ACC112 (cell line): ENCODE results near the gene RLN3.
"Not testable (repeated sequence)": the region's sequence is repeated elsewhere in the genome, so short reads cannot be mapped to it uniquely, and the experiment has no call there.

Source experiments
- H2AFZ ChIP-seq: fragments of 200-600 bp; sonication (generic); one replicate; pipeline ENCODE4 v1.6.0; 2017; ENCODE audit warnings: antibody characterized with exemption, low read length; ENCODE audit not compliant: unreplicated experiment
- H3K27ac ChIP-seq: fragments of 200-600 bp; sonication (generic); 2 replicates; pipeline ENCODE4 v1.5.1; 2014; ENCODE audit warnings: low read depth, mild to moderate bottlenecking, antibody characterized with exemption, low read length, moderate library complexity
- H3K27me3 ChIP-seq: fragments of 200-600 bp; sonication (generic); 2 replicates; pipeline ENCODE4 v1.6.1; 2014; ENCODE audit warnings: mild to moderate bottlenecking, antibody characterized with exemption, low read length, moderate library complexity, mixed read lengths; ENCODE audit not compliant: insufficient read depth
- H3K36me3 ChIP-seq: fragments of 200-600 bp; sonication (generic); 2 replicates; pipeline ENCODE4 v1.6.1; 2016; ENCODE audit warnings: mild to moderate bottlenecking, antibody characterized with exemption, low read length, moderate library complexity, mixed read lengths; ENCODE audit not compliant: insufficient read depth
- H3K4me1 ChIP-seq: fragments of 200-600 bp; sonication (generic); one replicate; pipeline ENCODE4 v1.6.1; 2016; ENCODE audit warnings: low read length, mixed read lengths; ENCODE audit not compliant: insufficient read depth, unreplicated experiment, control insufficient read depth
- H3K4me3 ChIP-seq: fragments of 200-600 bp; sonication (generic); 2 replicates; pipeline ENCODE4 v1.5.1; 2014; ENCODE audit warnings: mild to moderate bottlenecking, low read depth, low read length
- H3K79me2 ChIP-seq: fragments of 200-600 bp; sonication (generic); one replicate; pipeline ENCODE4 v1.6.0; 2016; ENCODE audit warnings: low read length; ENCODE audit not compliant: control insufficient read depth, unreplicated experiment, insufficient read depth

Gene RLN3

DNA sequence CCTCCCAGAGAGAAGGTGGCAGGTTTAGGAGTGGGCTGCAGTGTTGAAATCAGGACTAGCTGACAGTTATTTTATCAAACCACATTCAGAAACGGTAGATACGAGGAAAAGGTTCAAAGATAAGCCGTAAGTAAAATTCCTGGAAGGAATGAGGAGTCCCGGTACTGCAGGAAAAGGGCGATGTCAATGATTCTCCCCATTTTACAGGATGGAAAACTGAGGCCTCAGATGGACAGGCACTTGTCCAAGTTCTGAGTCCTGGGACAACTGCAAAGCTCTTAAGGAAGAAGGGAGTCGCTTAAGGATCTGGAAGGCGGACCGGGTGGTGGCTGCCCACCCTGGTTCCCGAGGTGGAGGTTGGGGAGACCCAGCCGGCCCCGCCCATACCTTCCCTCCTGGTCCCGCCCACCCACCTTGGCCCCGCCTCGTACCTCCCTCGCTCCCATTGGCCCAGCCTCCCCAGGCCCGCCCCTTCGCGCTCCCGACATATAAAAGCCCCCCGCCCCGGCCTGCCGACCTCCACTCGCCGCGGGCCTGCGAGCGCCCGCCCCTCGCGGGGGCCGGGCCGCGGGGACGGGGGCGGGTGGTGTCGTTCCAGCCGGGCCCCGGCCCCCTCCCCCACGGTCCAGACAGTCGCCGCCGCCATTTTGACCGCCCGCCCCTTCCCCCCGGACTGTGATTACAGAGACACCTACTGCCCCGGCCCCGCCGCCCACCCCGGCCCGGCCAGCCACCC lies 22.4 kb upstream of the RLN3 start:
- H3K27me3 ChIP-seq = no peaks in the 10 kb centered on the region
- peaks cover 9% of the 10 kb centered on the region for H3K79me2 ChIP-seq
- peaks cover 7% of the 10 kb centered on the region for H3K4me1 ChIP-seq
- H3K4me3 ChIP-seq = peak overlapping the region; percentile 91
- no peak overlapping the region for H2AFZ ChIP-seq
- H3K36me3 ChIP-seq = no peaks in the 10 kb centered on the region
- H3K27ac ChIP-seq = peak overlapping the region; percentile 94

DNA sequence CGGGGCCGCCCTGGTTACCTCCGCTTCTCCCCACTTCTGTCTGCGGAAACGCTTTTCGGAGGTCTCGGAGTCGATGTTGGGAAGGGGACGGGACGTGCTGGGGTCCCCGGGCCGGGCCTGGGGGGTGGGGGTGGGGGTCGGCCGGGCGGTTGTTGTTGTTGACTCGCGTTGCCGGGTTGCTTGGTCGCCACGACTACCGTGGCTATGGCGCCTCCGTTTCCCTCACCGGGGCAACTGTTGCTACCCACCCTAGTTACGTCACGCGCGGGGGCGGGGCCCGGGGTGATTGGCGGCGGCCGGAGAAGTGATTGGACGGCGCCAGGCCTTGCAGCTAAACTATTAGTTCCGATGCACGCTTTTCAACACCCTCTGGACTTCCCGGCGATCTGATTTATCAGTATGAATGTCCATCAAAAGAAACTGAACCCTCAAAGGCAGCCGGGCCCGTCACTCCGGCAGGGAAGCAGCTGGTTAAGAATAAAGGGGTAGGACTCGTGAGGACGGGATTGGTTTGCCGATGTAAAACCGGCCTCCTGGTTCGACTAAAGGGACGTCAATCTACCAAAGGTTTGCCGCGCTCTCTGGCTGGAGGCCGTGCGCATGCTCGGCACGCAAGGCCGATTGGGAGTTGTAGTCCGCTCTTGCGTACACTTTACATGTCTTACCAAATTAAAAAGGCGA lies 21.7 kb upstream of the RLN3 start, which contains the start of gene RFX1:
Gene RFX1, minus strand, starts transcription at position 236 of the 681 bp plus-strand sequence. CDS start 12,477 bp downstream, outside the sequence.
- Histone ChIP-seq H3K36me3 (no peaks in the 10 kb centered on the region), H3K4me1 (peaks cover 7% of the 10 kb centered on the region), H3K27me3 (no peaks in the 10 kb centered on the region), H3K27ac (peak within 1 kb of the TSS; percentile 94), H2AFZ (peak within 1 kb of the TSS; percentile 81), H3K79me2 (peaks cover 9% of the 10 kb centered on the region), H3K4me3 (peak within 1 kb of the TSS; percentile 91)

DNA sequence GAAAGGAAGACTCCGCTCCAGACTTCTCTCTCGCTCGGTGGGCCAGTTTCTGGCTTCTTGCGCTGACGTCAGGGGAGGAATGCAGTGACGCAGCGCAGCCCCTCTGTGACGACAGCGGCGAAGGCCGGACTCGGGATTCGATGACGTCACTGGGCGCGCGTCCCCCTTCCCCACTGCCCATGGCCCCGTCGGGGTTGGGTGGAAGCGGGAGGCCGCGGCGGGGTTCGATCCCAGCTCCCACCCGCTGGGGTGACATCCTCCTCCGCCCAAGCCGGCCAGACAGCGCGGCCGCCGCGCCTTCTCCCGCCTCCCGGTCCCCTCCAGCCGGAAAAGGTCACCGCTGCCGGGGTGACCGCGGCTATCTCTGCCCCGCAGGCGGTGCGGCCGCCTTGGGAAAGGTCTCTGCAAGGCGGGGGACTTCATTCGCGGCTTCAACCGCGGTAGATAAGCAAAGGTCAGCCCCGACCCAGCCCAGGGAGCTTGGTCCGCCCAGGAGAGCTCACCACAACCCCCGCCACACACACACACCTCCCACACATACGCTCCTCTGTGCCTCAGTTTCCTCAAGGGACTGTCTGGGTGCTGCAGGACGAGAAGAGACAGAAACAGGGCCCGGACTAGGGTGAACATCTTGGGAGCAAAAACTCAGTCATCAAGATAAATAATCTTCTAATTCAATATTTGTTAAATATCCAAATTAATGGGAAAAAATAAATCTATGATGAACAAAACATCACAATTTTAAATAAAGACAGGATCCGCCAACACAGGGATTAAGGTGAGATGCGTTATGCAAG lies 21.0 kb upstream of the RLN3 start:
- peaks cover 9% of the 10 kb centered on the region for H3K79me2 ChIP-seq
- H3K27ac ChIP-seq = peak overlapping the region; percentile 94
- peak overlapping the region; percentile 81 for H2AFZ ChIP-seq
- H3K4me1 ChIP-seq = peaks cover 7% of the 10 kb centered on the region
- no peaks in the 10 kb centered on the region for H3K36me3 ChIP-seq
- no peaks in the 10 kb centered on the region for H3K27me3 ChIP-seq
- peak overlapping the region; percentile 91 for H3K4me3 ChIP-seq

DNA sequence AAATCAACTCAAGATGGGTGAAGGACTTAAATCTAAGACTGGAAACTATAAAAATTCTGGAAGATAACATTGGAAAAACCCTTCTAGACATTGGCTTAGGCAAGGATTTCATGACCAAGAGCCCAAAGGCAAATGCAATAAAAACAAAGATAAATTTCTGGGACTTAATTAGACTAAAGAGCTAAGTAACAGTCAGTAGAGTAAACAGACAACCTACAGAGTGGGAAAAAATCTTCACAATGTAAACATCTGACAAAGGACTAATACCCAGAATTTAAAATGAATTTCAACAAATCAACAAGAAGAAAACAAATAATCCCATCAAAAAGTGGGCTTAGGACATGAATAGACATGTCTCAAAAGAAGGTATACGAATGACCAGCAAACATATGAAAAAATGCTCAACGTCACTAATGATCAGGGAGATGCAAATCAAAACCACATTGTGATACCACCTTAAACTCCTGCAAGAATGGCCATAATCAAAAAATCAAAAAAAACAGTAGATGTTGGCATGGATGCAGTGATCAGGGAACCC lies 15.5 kb upstream of the RLN3 start:
- Histone ChIP-seq H3K79me2 (no peaks in the 10 kb centered on the region), H3K4me1 (no peaks in the 10 kb centered on the region), H3K4me3 (no peak overlapping the region), H3K27ac (no peak overlapping the region), H2AFZ (no peak overlapping the region), H3K27me3 (no peaks in the 10 kb centered on the region), H3K36me3 (no peaks in the 10 kb centered on the region)

- no peak overlapping the region for H3K4me3 ChIP-seq
- H3K4me1 ChIP-seq = no peaks in the 10 kb centered on the region
- H3K36me3 ChIP-seq = no peaks in the 10 kb centered on the region
- no peaks in the 10 kb centered on the region for H3K79me2 ChIP-seq
- no peak overlapping the region for H3K27ac ChIP-seq
- no peaks in the 10 kb centered on the region for H3K27me3 ChIP-seq
- H2AFZ ChIP-seq = no peak overlapping the region
Measured at GRCh38 chr19:14015524-14016035, 12.4 kb upstream of the RLN3 start.

GRCh38 chr19:14019100-14019499 lies 8.8 kb upstream of the RLN3 start:
- no peaks in the 10 kb centered on the region for H3K79me2 ChIP-seq
- no peak overlapping the region for H3K27ac ChIP-seq
- H3K36me3 ChIP-seq = no peaks in the 10 kb centered on the region
- no peaks in the 10 kb centered on the region for H3K27me3 ChIP-seq
- H3K4me3 ChIP-seq = no peak overlapping the region
- no peaks in the 10 kb centered on the region for H3K4me1 ChIP-seq
- no peak overlapping the region for H2AFZ ChIP-seq

GRCh38 chr19:14019739-14020138 lies 8.2 kb upstream of the RLN3 start:
- not testable (repeated sequence) for H2AFZ ChIP-seq, H3K36me3 ChIP-seq, H3K4me1 ChIP-seq, H3K79me2 ChIP-seq, H3K27me3 ChIP-seq, H3K4me3 ChIP-seq, H3K27ac ChIP-seq

GRCh38 chr19:14021474-14021873 lies 6.5 kb upstream of the RLN3 start:
- H2AFZ ChIP-seq = no peak overlapping the region

GRCh38 chr19:14022469-14022868 lies 5.5 kb upstream of the RLN3 start:
- no peaks in the 10 kb centered on the region for H3K27me3 ChIP-seq
- H3K27ac ChIP-seq = no peak overlapping the region
- H3K36me3 ChIP-seq = no peaks in the 10 kb centered on the region
- no peak overlapping the region for H2AFZ ChIP-seq
- H3K79me2 ChIP-seq = no peaks in the 10 kb centered on the region
- no peak overlapping the region for H3K4me3 ChIP-seq
- no peaks in the 10 kb centered on the region for H3K4me1 ChIP-seq

More at GRCh38 chr19:14021474-14021873, 6.5 kb upstream of the RLN3 start:
- H3K27ac ChIP-seq = no peak overlapping the region
- no peaks in the 10 kb centered on the region for H3K36me3 ChIP-seq
- no peaks in the 10 kb centered on the region for H3K79me2 ChIP-seq
- no peaks in the 10 kb centered on the region for H3K27me3 ChIP-seq
- H3K4me3 ChIP-seq = no peak overlapping the region
- no peaks in the 10 kb centered on the region for H3K4me1 ChIP-seq
